NCI-H1436 (cell line): Measurements from ENCODE around the gene CHD6.

Experiments
- DNase-seq: peaks from one replicate; lab custom pipeline; 2025; lab: John Stamatoyannopoulos, UW

Gene CHD6

DNA sequence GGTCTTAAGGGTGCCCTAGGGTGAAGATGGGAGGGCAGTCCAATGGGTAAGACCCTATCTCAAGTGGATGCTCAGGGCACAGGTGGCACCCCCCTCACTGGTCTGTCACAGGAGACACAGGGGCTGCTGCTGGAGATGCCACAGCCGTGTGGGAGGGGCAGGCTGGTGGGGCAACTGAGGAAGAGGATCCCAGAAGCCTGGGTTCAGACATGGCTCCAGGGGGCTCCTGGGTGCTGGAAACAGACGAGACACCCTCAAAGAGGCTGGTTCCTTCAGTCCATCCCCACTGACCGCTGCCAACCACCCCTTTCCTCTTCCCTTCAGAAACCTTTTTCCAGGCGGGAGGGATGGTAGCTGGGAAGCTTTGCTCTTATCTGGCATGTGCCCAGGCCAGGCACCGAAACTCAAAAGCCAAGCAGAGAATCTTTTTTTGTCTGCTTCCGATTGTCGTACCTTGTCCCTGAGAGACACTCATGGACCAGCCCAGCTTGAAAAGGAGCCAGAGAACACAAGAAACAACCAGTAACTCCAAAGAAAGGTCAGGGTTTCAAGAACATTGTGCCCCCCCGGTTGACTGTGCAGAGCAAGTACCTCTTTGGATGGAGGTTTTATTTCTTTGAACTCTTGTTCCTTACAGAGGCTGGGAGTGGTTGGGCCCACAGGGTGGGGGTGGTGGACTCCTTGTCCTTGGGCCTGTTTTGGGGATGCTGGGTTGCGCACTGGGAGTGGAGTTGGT lies 223.1 kb downstream of the CHD6 start:
- no peak for DNase-seq

DNA sequence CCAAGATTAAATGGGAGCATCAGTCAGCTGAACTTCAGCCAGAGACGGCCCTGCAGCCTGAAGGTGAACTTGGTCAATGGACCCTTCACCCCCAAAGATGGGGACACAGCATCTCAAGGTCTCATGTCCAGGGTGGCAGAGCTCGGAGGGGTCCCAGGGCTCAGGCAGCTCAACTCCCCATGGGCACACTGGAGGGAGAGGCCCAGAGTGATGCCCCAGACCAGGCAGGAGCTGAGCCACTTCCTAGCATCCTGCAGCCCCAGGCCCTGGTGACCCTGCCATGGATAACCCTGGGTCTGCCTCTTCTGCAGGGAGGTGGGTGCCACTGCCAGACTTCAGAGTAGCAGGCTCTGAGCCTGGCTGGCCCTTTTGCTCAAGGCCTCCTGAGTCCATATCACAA lies 224.1 kb downstream of the CHD6 start:
- no peak for DNase-seq

DNA sequence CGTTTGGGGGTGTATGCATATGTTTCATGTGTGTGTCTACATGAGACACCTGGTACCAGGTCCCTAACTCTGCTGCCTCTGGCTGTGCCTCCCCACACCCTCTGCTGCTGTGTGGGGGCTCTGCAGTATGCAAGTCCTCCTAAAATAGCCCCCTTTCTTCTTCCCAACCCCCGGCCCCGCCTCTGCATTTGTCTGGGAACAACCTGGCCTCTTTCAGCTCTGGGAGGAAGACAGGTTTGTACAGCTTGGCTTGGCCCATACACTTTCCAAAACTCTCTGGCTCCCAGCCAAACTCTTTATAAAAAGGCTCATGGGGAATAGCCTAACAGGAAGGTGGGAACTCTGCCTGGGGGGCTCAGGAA lies 224.5 kb downstream of the CHD6 start:
- no peak for DNase-seq

DNA sequence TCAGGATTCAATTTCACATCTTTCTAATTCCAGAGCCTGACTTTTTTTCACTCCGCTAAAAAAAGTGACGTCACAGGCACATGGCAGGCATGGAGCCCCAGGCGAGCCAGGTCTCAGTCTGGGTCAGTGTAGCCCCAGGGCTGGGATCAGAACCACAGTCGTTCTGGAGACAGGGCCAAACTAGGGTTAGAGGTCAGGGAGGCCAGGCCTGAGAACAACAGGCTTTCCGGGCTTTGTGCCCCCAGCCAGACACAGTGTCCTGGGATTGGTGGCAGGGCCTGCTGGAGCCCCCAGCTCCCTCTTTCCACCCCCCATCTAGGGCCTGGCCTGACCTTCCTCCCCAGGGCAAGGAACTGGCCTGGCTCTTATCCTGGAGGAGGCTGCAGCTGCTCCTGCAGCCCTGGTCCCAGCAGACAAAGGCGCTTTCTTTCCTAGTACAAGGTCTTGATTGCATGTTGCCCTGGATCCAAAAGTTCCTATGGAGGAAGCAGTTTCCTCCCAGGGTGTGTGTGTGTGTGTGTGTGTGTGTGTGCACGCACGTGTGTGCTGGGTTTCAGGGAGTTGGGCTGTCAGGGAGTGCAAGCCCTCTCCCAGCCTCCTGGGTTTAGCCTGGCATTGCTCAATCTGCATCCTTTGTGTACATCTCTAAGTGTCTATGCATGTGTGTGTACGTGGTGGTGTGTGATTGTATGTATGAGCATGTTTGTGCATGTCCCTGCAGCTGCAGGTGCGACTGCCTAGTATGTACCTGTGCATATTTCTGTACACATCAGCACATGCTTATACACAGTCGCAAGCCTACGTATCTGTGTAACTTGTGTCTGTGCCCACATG lies 225.1 kb downstream of the CHD6 start:
- no peak for DNase-seq

DNA sequence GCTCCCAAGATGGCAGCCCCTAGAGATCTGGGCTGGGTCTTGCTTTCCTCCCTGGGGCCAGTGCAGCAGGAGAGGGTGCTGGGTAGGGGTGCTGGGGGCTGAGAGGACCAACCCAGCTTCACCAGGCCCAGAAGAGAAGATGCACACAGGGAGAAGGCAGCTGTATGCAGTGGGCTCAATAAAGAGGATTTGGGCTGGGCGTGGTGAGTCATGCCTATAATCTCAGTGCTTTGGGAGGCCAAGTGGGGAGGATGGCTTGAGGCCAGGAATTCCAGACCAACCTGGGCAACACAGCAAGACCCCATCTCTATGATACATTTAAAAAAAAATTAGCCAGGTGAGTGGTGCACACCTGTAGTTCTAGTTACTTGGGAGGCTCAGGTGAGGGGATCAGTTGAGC lies 225.9 kb downstream of the CHD6 start:
- no peak for DNase-seq

- DNase-seq: no peak
Measured at GRCh38 chr20:41391587-41392001, 226.6 kb downstream of the CHD6 start.

- DNase-seq: no peak
Measured at GRCh38 chr20:41390889-41391288, 227.3 kb downstream of the CHD6 start.

DNA sequence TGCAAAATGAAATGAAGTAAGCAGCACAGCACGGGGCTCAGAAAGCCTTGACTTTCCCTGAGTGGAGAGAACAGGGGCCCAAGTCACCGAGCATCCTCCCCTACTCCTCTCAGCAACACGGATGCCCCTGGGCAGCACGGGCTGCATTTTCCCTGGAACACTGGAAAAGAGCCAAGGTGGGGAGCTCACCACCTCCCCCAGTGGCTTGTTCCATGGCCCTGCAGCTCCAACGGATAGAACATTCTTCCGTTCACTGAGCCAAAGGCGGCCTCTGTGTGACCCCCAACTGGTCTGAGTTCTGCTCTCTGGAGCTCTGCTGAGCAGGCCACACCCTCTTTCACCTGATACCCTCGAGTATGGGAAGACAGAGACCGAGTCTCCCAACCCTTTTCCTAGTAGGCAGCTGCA lies 230.7 kb downstream of the CHD6 start:
- DNase-seq: no peak

- DNase-seq: no peak
Measured at GRCh38 chr20:41386502-41387427, 231.4 kb downstream of the CHD6 start.

GRCh38 chr20:41382791-41383305 lies 235.3 kb downstream of the CHD6 start:
- DNase-seq: no peak

- DNase-seq: no peak
Measured at GRCh38 chr20:41380551-41381193, 237.5 kb downstream of the CHD6 start.

- no peak for DNase-seq
Measured at GRCh38 chr20:41379551-41379950, 238.6 kb downstream of the CHD6 start.

DNA sequence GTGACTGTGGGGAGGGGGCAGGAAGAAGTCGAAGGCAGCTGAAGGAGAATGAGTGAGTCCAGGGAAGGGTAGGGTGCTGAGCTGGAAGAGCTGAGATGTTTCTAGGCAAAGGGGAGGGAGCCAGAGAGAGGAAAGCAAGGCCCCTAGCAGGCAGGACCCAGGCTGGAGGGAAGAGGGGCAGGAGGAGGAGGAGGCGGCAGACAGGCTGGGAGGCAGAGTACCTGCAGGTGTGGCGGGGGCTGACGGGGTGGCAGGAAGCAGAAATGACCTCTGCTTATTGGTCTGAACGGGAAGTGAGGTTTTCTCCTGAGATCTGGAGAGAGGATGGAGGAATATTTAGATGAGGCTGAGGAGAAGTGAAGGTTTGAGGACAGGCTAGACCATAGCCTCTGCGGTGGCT lies 240.9 kb downstream of the CHD6 start:
- no peak for DNase-seq

DNA sequence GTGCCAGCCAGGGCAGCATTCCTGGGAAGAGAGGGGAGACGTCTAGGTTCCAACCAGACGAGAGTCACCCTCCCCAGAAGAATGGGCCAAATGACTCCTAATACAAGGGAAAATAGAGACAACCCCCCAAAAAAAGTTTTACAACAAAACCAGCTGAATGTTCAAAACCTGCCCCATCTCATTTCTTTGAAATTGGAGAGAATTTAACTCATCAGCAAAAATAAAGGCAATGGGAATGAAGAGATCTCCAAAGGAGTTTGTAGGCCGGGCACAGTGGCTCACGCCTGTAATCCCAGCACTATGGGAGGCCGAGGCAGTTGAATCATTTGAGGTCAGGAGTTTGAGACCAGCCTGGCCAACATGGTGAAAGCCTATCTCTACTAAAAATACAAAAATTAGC lies 241.8 kb downstream of the CHD6 start:
- DNase-seq: no peak

- DNase-seq: no peak
Measured at GRCh38 chr20:41375846-41376245, 242.3 kb downstream of the CHD6 start.

GRCh38 chr20:41373931-41374920 lies 244.0 kb downstream of the CHD6 start:
- DNase-seq: no peak

- DNase-seq: no peak
Measured at GRCh38 chr20:41373251-41373783, 244.9 kb downstream of the CHD6 start.

DNA sequence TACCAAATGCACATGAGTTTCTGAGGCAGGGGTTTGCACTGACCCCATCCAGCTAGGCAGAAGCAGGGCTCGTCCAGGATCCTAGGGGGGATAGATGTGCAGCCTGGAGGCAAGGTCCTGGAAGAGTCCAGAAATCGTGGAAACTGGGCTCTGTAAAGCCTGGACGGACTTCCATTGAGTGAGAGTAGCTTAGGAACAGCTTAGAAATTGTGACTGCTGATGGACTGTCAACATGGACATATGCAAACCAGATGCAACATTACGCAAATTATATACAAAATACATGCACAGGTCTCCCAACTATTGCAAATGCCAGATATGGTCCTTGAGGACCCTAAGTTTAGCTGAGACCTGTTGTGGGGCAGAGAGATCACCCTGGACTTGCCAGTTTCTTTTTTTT lies 246.8 kb downstream of the CHD6 start:
- no peak for DNase-seq

- DNase-seq: no peak
Measured at GRCh38 chr20:41370176-41370575, 248.0 kb downstream of the CHD6 start.

DNA sequence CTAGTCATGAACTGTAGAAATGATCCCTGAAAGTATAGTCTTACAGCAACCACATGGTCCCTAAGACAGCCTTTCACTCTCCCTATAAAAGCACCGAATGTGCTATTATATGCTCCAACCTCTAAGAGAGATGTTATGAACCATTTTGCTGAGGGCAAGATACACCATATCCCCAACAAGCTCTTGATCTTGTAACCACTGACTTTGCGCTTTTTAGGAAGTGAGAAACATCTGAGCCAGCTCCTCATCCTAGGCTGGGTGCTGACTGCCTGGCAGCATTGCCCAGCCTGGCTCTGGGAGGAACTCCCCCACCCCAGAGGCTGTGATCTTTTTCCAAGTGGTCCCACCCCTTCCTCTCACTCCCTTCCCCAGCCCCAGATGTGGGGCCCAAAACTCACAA lies 248.5 kb downstream of the CHD6 start:
- no peak for DNase-seq
